NCI-H2227 (cell line): ENCODE data around the gene POSTN.

Experiments used
- DNase-seq: peaks from one replicate; lab custom pipeline; 2025; ENCODE audit not compliant: unreplicated experiment; lab: John Stamatoyannopoulos, UW

POSTN gene

GRCh38 chr13:37526710-37527473 lies 71.7 kb downstream of the POSTN start:
- no peak for DNase-seq

DNA sequence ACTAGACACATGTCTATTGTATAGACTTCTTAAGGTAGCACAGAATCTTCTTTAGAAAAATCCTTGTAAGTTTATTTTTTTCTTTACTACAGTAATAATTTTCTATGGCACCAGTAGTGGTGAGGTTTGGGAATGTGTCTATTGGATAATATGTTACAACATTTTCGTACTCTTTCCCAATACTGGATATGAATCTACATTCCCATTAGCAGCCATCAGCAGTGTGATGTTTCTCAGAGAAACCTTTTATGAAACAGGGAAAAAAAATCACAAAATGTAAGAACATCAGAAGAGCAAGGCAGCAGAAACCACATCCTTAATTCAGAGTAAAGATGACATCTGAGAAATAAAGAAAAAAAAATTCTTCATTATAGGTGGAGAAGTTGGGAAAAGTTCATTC lies 83.3 kb downstream of the POSTN start:
- no peak for DNase-seq
